Keratinocyte (primary cell): ENCODE measurements around the gene CFAP300. TPM values are rescaled to one million over a fixed set of nuclear protein-coding genes. Genes with fewer than 3 reads are reported as not detected.

Source experiments
- DNase-seq: peaks from one replicate; pipeline ENCODE4 v3.0.0-alpha.2; 2011; ENCODE audit warnings: low read depth, missing footprints, low spot score
- FAIRE-seq: peaks from 2 replicates; lab custom pipeline; 2011; peaks lifted over from hg19 to GRCh38; lab: Jason Lieb, UNC
- H2AFZ ChIP-seq: 2 replicates; pipeline ENCODE4 v1.6.0; 2012; ENCODE audit warnings: low read length, control low read depth, inconsistent platforms; ENCODE audit not compliant: control insufficient read depth
- H3K27ac ChIP-seq: 2 replicates; pipeline ENCODE4 v1.5.1; 2011; ENCODE audit warnings: low read length; ENCODE audit not compliant: control insufficient read depth, insufficient read depth
- H3K27me3 ChIP-seq: 3 replicates; pipeline ENCODE4 v1.6.0; 2011; ENCODE audit warnings: low read length; ENCODE audit not compliant: control insufficient read depth, insufficient read depth; ENCODE audit errors: extremely low read depth
- H3K36me3 ChIP-seq, 2 experiments: 2 replicates in 1 of 2; 3 replicates in 1 of 2; pipeline ENCODE4 v1.5.1; 2011; ENCODE audit warnings: low read length in 2 of 2, mild to moderate bottlenecking in 1 of 2; ENCODE audit not compliant: control insufficient read depth in 2 of 2, insufficient read depth in 2 of 2; ENCODE audit errors: extremely low read depth in 1 of 2
- H3K4me1 ChIP-seq: 3 replicates; pipeline ENCODE4 v1.5.1; 2011; ENCODE audit warnings: low read length; ENCODE audit not compliant: control insufficient read depth, insufficient read depth; ENCODE audit errors: extremely low read depth
- H3K4me2 ChIP-seq: 3 replicates; pipeline ENCODE4 v1.6.0; 2011; ENCODE audit warnings: low read depth, low read length; ENCODE audit not compliant: control insufficient read depth, insufficient read depth; ENCODE audit errors: extremely low read depth
- H3K4me3 ChIP-seq, 3 experiments: fragments of 200-600 bp in 1 of 3; sonication (generic) in 1 of 3; 2 replicates in 2 of 3; 3 replicates in 1 of 3; pipeline ENCODE4 v1.5.1; 2011 to 2016; ENCODE audit warnings: low read length in 3 of 3, mild to moderate bottlenecking in 3 of 3, control low read depth in 2 of 3, inconsistent platforms in 1 of 3, low read depth in 1 of 3, mixed read lengths in 1 of 3, mixed run types in 1 of 3, moderate library complexity in 1 of 3; ENCODE audit not compliant: control insufficient read depth in 2 of 3, insufficient read depth in 2 of 3; ENCODE audit errors: extremely low read depth in 1 of 3
- H3K79me2 ChIP-seq: 2 replicates; pipeline ENCODE4 v1.6.0; 2012; ENCODE audit warnings: low read length; ENCODE audit not compliant: control insufficient read depth, insufficient read depth
- H3K9ac ChIP-seq: 3 replicates; pipeline ENCODE4 v1.6.0; 2011; ENCODE audit warnings: low read length; ENCODE audit not compliant: control insufficient read depth, insufficient read depth; ENCODE audit errors: extremely low read depth
- H3K9me1 ChIP-seq: 3 replicates; pipeline ENCODE4 v1.6.0; 2011; ENCODE audit warnings: low read length; ENCODE audit not compliant: control insufficient read depth, insufficient read depth; ENCODE audit errors: extremely low read depth
- H3K9me3 ChIP-seq: 2 replicates; pipeline ENCODE4 v1.5.1; 2012; ENCODE audit warnings: low read depth, low read length; ENCODE audit not compliant: control insufficient read depth
- H4K20me1 ChIP-seq: 3 replicates; pipeline ENCODE4 v1.6.0; 2011; ENCODE audit warnings: low read length; ENCODE audit not compliant: control insufficient read depth, insufficient read depth; ENCODE audit errors: extremely low read depth
- CTCF ChIP-seq, 3 experiments: IDR thresholded peaks in 1 of 3; conservative IDR thresholded peaks in 1 of 3; optimal IDR thresholded peaks in 1 of 3; 2 replicates in 2 of 3; 3 replicates in 1 of 3; pipeline versions ENCODE3 to v1.5.1; 2011; ENCODE audit warnings: low read length in 3 of 3, mild to moderate bottlenecking in 3 of 3, moderate library complexity in 2 of 3, control low read depth in 1 of 3, inconsistent platforms in 1 of 3; ENCODE audit not compliant: insufficient read depth in 2 of 3; ENCODE audit errors: extremely low read depth in 1 of 3
- EZH2 ChIP-seq: IDR thresholded peaks from one replicate; pipeline ENCODE4 v1.6.1; 2012; ENCODE audit warnings: inconsistent platforms, mild to moderate bottlenecking, low read length, moderate library complexity
- dilution Hi-C: fragments of 300-500 bp; cut with MboI; formaldehyde crosslinking; loops from one replicate; pipeline ENCODE4 v1.7.0; 2020; ENCODE audit warnings: low sequenced_read_pairs; ENCODE audit not compliant: extremely low pct_ligation_motif_present
- polyA plus RNA-seq, 5 experiments: library from polyadenylated mRNA; depleted of rRNA in 3 of 5; stranded (reverse) in 3 of 5; stranded (forward) in 1 of 5; unstranded in 1 of 5; fragments of >200 nt; gene quantifications; 1 replicate in 1 of 5; 2 replicates in 3 of 5; 3 replicates in 1 of 5; pipeline versions ENCODE4 v1.2.1 to v1.2.3, GENCODE V29; 2011 to 2012; ENCODE audit warnings: missing spikeins in 2 of 5, low read depth in 1 of 5, low replicate concordance in 1 of 5

Gene CFAP300
- polyA plus RNA-seq, 1 donor (not counting 4 experiments of a cell fraction or from before 2014, with no cell fraction given): 2.6 TPM

GRCh38 chr11:102064316-102064715 lies 17.1 kb downstream of the CFAP300 start:
- no peaks in the 10 kb centered on the region for H3K9me3 ChIP-seq
- no peaks in the 10 kb centered on the region for H3K27me3 ChIP-seq
- H4K20me1 ChIP-seq: no peaks in the 10 kb centered on the region
- dilution Hi-C loops: no loop called here
- peaks cover 16% of the 10 kb centered on the region for H3K4me1 ChIP-seq
- no peak overlapping the region for H3K4me3 ChIP-seq
- peak overlapping the region; percentile 11 for H2AFZ ChIP-seq
- no peaks in the 10 kb centered on the region for H3K79me2 ChIP-seq
- DNase-seq (peak; percentile 48), FAIRE-seq (peak; percentile 93)
- H3K4me2 ChIP-seq: peak overlapping the region; percentile 33
- no peaks in the 10 kb centered on the region for H3K9me1 ChIP-seq
- H3K9ac ChIP-seq: no peak overlapping the region
- TF ChIP-seq CTCF (optimal IDR thresholded peaks at IDR 0.05 in 1 of 3, IDR thresholded peaks at IDR 0.05 in 1 of 3, conservative IDR thresholded peaks at IDR 0.05 in 1 of 3; ENCODE audit: extremely low read depth in 1 of 3, insufficient read depth in 2 of 3, low read length in 3 of 3) (no peak), EZH2 (no peak)
- H3K36me3 ChIP-seq: no peaks in the 10 kb centered on the region
- no peak overlapping the region for H3K27ac ChIP-seq

DNA sequence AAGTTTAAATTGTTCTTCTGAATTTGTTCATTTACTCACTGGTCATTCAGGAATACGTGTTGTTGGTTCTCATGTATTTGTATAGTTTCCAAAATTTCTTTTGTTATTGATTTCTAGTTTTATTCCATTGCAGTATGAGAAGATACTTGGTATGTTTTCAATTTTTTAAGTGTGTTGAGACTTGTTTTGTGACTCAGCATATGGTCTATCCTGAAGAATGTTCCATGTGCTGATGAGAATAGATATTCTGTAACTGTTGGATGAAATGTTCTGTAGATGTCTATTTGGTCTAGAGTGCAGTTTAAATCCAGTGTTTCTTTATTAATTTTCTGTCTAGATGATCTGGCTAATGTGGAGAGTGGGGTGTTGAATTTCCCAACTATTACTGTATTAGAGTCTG lies 23.5 kb downstream of the CFAP300 start:
- no peaks in the 10 kb centered on the region for H3K79me2 ChIP-seq
- H3K4me3 ChIP-seq: no peak overlapping the region
- TF ChIP-seq CTCF (optimal IDR thresholded peaks at IDR 0.05 in 1 of 3, IDR thresholded peaks at IDR 0.05 in 1 of 3, conservative IDR thresholded peaks at IDR 0.05 in 1 of 3; ENCODE audit: extremely low read depth in 1 of 3, insufficient read depth in 2 of 3, low read length in 3 of 3) (no peak), EZH2 (no peak)
- H3K27ac ChIP-seq: no peak overlapping the region
- H2AFZ ChIP-seq: no peak overlapping the region
- no peaks in the 10 kb centered on the region for H4K20me1 ChIP-seq
- no peak overlapping the region for H3K4me2 ChIP-seq
- peak; percentile 59 for FAIRE-seq
- peaks cover 2% of the 10 kb centered on the region for H3K9me3 ChIP-seq
- no peaks in the 10 kb centered on the region for H3K27me3 ChIP-seq
- peaks cover 7% of the 10 kb centered on the region for H3K4me1 ChIP-seq
- DNase-seq: no peak
- no peaks in the 10 kb centered on the region for H3K36me3 ChIP-seq
- dilution Hi-C loops: no loop called here
- H3K9ac ChIP-seq: no peak overlapping the region
- H3K9me1 ChIP-seq: no peaks in the 10 kb centered on the region
